ENCODE measurements around the gene TMUB1. TPM values are rescaled to one million over a fixed set of nuclear protein-coding genes. Genes with fewer than 3 reads are reported as not detected.

TMUB1 gene
- total and polyA plus RNA-seq, 4 experiments from 2014 or later = 42.6 to 66.7 (median 48.8) TPM

GRCh38 chr7:151110236-151110940, 27.1 kb upstream of the TMUB1 start:
- Mint-ChIP-seq H3K4me1 (peaks cover 0 to 15% (median 6%) of the 10 kb centered on the region in 4 donors), H3K4me3 (no peak overlapping the region), H3K36me3 (no peaks in the 10 kb centered on the region), H3K27ac (peak overlapping the region in 2 of 7 donors; percentile 57 to 70), H3K27me3 (no peaks in the 10 kb centered on the region), H3K9me3 (no peaks in the 10 kb centered on the region)
- ChIA-PET CTCF (ENCODE audit: partially characterized antibody) (interaction anchor here (0.7 to 7.8 kb wide), 35 partner anchors 9 to 332 kb away, joined by 3 to 67 read pairs (median 4); partner anchors contain the start of genes ABCB8, AGAP3 and ATG9B), POLR2A (ENCODE audit: partially characterized antibody) (interaction anchor here (1.2 to 3.4 kb wide), 6 partner anchors 25 to 136 kb away, joined by 3 to 16 read pairs (median 4); partner anchors contain the start of genes ABCB8 and FASTK)
- no peak overlapping the region for H3K4me3 ChIP-seq (ENCODE audit: low read length in 2 of 2)
- H3K36me3 ChIP-seq (ENCODE audit: insufficient read depth, low read length) = no peaks in the 10 kb centered on the region
- no peaks in the 10 kb centered on the region for H3K27me3 ChIP-seq (ENCODE audit: insufficient read depth, low read length)
- DNase-seq = peak in 1 of 5 donors; percentile 16
- intact Hi-C loops (cut with micrococcal nuclease) = no loop called here
- H3K9me3 ChIP-seq (ENCODE audit: control insufficient read depth in 1 of 2, low read length in 2 of 2) = no peaks in the 10 kb centered on the region
- no peak overlapping the region for H3K27ac ChIP-seq (ENCODE audit: low read depth, low read length)
- H3K4me1 ChIP-seq (ENCODE audit: insufficient read depth, low read length) = peaks cover 5% of the 10 kb centered on the region

DNA sequence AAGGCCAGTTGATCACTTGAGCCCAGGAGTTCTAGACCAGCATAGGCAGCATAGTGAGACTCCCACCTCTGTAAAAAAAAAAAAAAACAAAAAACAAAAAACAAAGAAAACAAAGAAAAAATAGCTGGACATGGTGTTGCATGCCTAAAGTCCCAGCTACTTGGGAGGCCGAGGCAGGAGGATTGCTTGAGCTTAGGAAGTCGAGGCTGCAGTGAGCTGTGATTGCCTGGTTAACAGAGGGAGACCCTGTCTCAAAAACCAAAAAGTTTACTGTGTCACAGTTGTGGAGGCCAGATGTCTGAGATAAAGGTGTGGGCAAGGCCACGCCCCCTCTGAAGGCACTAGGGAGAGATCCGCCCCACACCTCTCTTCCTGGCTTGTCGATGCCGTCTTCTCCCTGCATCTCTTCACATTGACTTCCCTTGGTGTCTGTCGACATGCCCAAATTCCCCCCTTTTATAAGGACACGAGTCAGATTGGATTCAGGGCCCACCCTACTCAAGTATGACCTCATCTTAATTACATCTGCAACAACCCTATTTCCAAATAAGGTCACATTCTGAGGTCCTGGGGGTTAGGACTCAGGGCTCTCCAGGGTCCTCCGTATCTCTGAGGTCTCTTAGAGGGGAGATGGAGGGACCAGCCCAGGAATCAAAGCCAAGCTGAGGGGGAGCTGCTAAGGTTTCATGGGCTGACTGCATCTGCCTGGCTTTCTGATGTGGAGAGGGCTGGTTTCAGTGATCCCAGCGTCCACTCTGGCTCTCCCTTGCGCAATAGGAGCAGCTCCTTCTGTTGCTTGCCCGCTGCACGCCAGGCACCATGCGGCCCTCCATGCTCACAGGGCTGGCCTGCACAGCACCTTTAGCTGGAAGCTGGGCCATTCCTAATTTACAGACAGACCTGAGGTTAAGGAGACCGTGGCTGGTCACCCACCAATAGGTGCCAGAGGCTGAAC, 26.1 kb upstream of the TMUB1 start:
- DNase-seq = peak in 1 of 5 donors; percentile 29
- Mint-ChIP-seq H3K4me1 (peaks cover 0 to 15% (median 6%) of the 10 kb centered on the region in 4 donors), H3K27ac (peak overlapping the region in 2 of 7 donors; percentile 55 to 57), H3K27me3 (no peaks in the 10 kb centered on the region), H3K36me3 (no peaks in the 10 kb centered on the region), H3K4me3 (no peak overlapping the region), H3K9me3 (no peaks in the 10 kb centered on the region)
- POLR2A ChIA-PET (ENCODE audit: partially characterized antibody) = interaction anchor here (3.4 kb wide), 1 partner anchor 81 kb away, joined by 16 read pairs; the partner anchor contains the start of gene ABCB8
- CTCF ChIA-PET (ENCODE audit: partially characterized antibody) = interaction anchor here (0.7 to 7.8 kb wide), 24 partner anchors 8 to 232 kb away, joined by 3 to 67 read pairs (median 5); partner anchors contain the start of genes ABCB8, AGAP3 and ATG9B
- H3K4me3 ChIP-seq (ENCODE audit: low read length in 2 of 2) = no peak overlapping the region
- no peaks in the 10 kb centered on the region for H3K27me3 ChIP-seq (ENCODE audit: insufficient read depth, low read length)
- no peak overlapping the region for H3K27ac ChIP-seq (ENCODE audit: low read depth, low read length)
- intact Hi-C loops (cut with micrococcal nuclease) = no loop called here
- H3K4me1 ChIP-seq (ENCODE audit: insufficient read depth, low read length) = peaks cover 5% of the 10 kb centered on the region
- H3K9me3 ChIP-seq (ENCODE audit: control insufficient read depth in 1 of 2, low read length in 2 of 2) = no peaks in the 10 kb centered on the region
- H3K36me3 ChIP-seq (ENCODE audit: insufficient read depth, low read length) = no peaks in the 10 kb centered on the region

- Mint-ChIP-seq H3K4me1 (peaks cover 0 to 7% (median 3%) of the 10 kb centered on the region in 4 donors), H3K4me3 (no peak overlapping the region), H3K9me3 (no peaks in the 10 kb centered on the region), H3K27me3 (no peaks in the 10 kb centered on the region), H3K27ac (no peak overlapping the region), H3K36me3 (no peaks in the 10 kb centered on the region)
- H3K4me1 ChIP-seq (ENCODE audit: insufficient read depth, low read length) = peaks cover 5% of the 10 kb centered on the region
- ChIA-PET CTCF (ENCODE audit: partially characterized antibody) (interaction anchor here (0.8 to 7.8 kb wide), 9 partner anchors 9 to 210 kb away, joined by 3 to 67 read pairs (median 8); partner anchors contain the start of gene ABCB8), POLR2A (ENCODE audit: partially characterized antibody) (interaction anchor here (1.5 kb wide), 1 partner anchor 9 kb away, joined by 6 read pairs; no protein-coding TSS in a partner anchor)
- peak in 1 of 5 donors; percentile 22 for DNase-seq
- intact Hi-C loops (cut with micrococcal nuclease) = no loop called here
- H3K36me3 ChIP-seq (ENCODE audit: insufficient read depth, low read length) = no peaks in the 10 kb centered on the region
- H3K9me3 ChIP-seq (ENCODE audit: control insufficient read depth in 1 of 2, low read length in 2 of 2) = no peaks in the 10 kb centered on the region
- H3K4me3 ChIP-seq (ENCODE audit: low read length in 2 of 2) = no peak overlapping the region
- no peaks in the 10 kb centered on the region for H3K27me3 ChIP-seq (ENCODE audit: insufficient read depth, low read length)
- H3K27ac ChIP-seq (ENCODE audit: low read depth, low read length) = no peak overlapping the region
These were observed 24.6 kb upstream of the TMUB1 start for GRCh38 chr7:151107882-151108281.

GRCh38 chr7:151104411-151105235, 21.3 kb upstream of the TMUB1 start:
- Histone ChIP-seq H3K9me3 (ENCODE audit: control insufficient read depth in 1 of 2, low read length in 2 of 2) (no peaks in the 10 kb centered on the region), H3K27me3 (ENCODE audit: insufficient read depth, low read length) (no peaks in the 10 kb centered on the region), H3K36me3 (ENCODE audit: insufficient read depth, low read length) (no peaks in the 10 kb centered on the region), H3K27ac (ENCODE audit: low read depth, low read length) (no peak overlapping the region), H3K4me3 (ENCODE audit: low read length in 2 of 2) (no peak overlapping the region), H3K4me1 (ENCODE audit: insufficient read depth, low read length) (no peaks in the 10 kb centered on the region)
- peak in 1 of 5 donors; percentile 17 for DNase-seq
- POLR2A ChIA-PET (ENCODE audit: partially characterized antibody) = no interaction called here
- no peaks in the 10 kb centered on the region for H3K4me1 Mint-ChIP-seq
- CTCF ChIA-PET (ENCODE audit: partially characterized antibody) = interaction anchor here (1.4 kb wide), 1 partner anchor 142 kb away, joined by 3 read pairs; no protein-coding TSS in a partner anchor
- intact Hi-C loops (cut with micrococcal nuclease) = no loop called here
- H3K4me3 Mint-ChIP-seq = no peak overlapping the region
- no peaks in the 10 kb centered on the region for H3K36me3 Mint-ChIP-seq
- no peaks in the 10 kb centered on the region for H3K9me3 Mint-ChIP-seq
- no peaks in the 10 kb centered on the region for H3K27me3 Mint-ChIP-seq
- H3K27ac Mint-ChIP-seq = no peak overlapping the region

GRCh38 chr7:151103973-151104372, 20.7 kb upstream of the TMUB1 start:
- Mint-ChIP-seq H3K36me3 (no peaks in the 10 kb centered on the region), H3K27ac (peak overlapping the region in 1 of 7 donors; percentile 5), H3K4me3 (no peak overlapping the region), H3K27me3 (no peaks in the 10 kb centered on the region), H3K9me3 (no peaks in the 10 kb centered on the region), H3K4me1 (no peaks in the 10 kb centered on the region)
- no peaks in the 10 kb centered on the region for H3K27me3 ChIP-seq (ENCODE audit: insufficient read depth, low read length)
- no peaks in the 10 kb centered on the region for H3K4me1 ChIP-seq (ENCODE audit: insufficient read depth, low read length)
- CTCF ChIA-PET (ENCODE audit: partially characterized antibody) = interaction anchor here (0.8 kb wide), 1 partner anchor 222 kb away, joined by 3 read pairs; no protein-coding TSS in a partner anchor
- H3K4me3 ChIP-seq (ENCODE audit: low read length in 2 of 2) = no peak overlapping the region
- intact Hi-C loops (cut with micrococcal nuclease) = no loop called here
- no peaks in the 10 kb centered on the region for H3K9me3 ChIP-seq (ENCODE audit: control insufficient read depth in 1 of 2, low read length in 2 of 2)
- POLR2A ChIA-PET (ENCODE audit: partially characterized antibody) = no interaction called here
- no peak for DNase-seq
- H3K27ac ChIP-seq (ENCODE audit: low read depth, low read length) = no peak overlapping the region
- no peaks in the 10 kb centered on the region for H3K36me3 ChIP-seq (ENCODE audit: insufficient read depth, low read length)

DNA sequence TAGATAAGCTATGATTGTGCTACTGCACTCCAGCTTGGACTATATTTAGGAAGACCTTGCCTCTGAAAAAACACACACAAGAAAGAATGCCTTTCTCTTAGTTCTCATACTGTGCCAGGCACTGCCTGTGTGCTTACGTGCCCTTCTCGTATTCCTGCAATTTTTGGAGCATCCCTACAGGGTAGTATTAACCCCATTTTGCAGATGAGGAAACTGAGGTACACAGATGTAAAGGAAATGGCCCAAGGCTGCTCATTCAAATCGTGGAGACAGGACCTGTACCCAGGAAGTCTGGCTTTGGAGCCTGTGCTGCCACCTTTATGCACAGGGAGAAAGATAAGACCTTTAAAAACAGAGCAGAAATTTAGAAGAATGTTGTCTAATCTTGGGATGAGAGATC, 19.7 kb upstream of the TMUB1 start:
- ChIA-PET POLR2A (ENCODE audit: partially characterized antibody) (no interaction called here), CTCF (ENCODE audit: partially characterized antibody) (interaction anchor here (0.7 to 1.3 kb wide), 4 partner anchors 9 to 140 kb away, joined by 3 to 5 read pairs (median 4); no protein-coding TSS in a partner anchor)
- Histone ChIP-seq H3K4me3 (ENCODE audit: low read length in 2 of 2) (no peak overlapping the region), H3K27ac (ENCODE audit: low read depth, low read length) (no peak overlapping the region), H3K4me1 (ENCODE audit: insufficient read depth, low read length) (no peaks in the 10 kb centered on the region), H3K36me3 (ENCODE audit: insufficient read depth, low read length) (no peaks in the 10 kb centered on the region), H3K9me3 (ENCODE audit: control insufficient read depth in 1 of 2, low read length in 2 of 2) (no peaks in the 10 kb centered on the region), H3K27me3 (ENCODE audit: insufficient read depth, low read length) (no peaks in the 10 kb centered on the region)
- H3K27me3 Mint-ChIP-seq = no peaks in the 10 kb centered on the region
- H3K36me3 Mint-ChIP-seq = no peaks in the 10 kb centered on the region
- H3K4me1 Mint-ChIP-seq = no peaks in the 10 kb centered on the region
- intact Hi-C loops (cut with micrococcal nuclease) = no loop called here
- H3K9me3 Mint-ChIP-seq = no peaks in the 10 kb centered on the region
- no peak overlapping the region for H3K4me3 Mint-ChIP-seq
- no peak overlapping the region for H3K27ac Mint-ChIP-seq
- DNase-seq = peak in 1 of 5 donors; percentile 16

All from CD4-positive, alpha-beta memory T cell (primary cell).